BJ (cell line): ENCODE data around the gene ATRNL1. TPM values are rescaled to one million over a fixed set of nuclear protein-coding genes. Genes with fewer than 3 reads are reported as not detected.

Experiments
- CTCF ChIA-PET: fragments of 350-600 bp; formaldehyde crosslinking; extraction: SDS; loops from one replicate; lab custom pipeline; 2021; ENCODE audit warnings: antibody characterized with exemption, inconsistent platforms; lab: Yijun Ruan, JAX
- POLR2A ChIA-PET: fragments of 300-600 bp; sonication (Branson Sonifier 250); formaldehyde crosslinking; extraction: SDS; loops from one replicate; lab custom pipeline; 2021; ENCODE audit warnings: antibody characterized with exemption; lab: Charles Lee
- DNase-seq: peaks from one replicate; pipeline ENCODE4 v3.0.0-alpha.2; 2011; ENCODE audit warnings: low read depth
- H3K27me3 ChIP-seq: 2 replicates; pipeline ENCODE4 v1.6.0; 2011; ENCODE audit warnings: low read length; ENCODE audit not compliant: control insufficient read depth, insufficient read depth
- H3K36me3 ChIP-seq: 2 replicates; pipeline ENCODE4 v1.5.1; 2011; ENCODE audit warnings: low read length; ENCODE audit not compliant: control insufficient read depth, insufficient read depth
- H3K4me3 ChIP-seq: 2 replicates; pipeline ENCODE4 v1.5.1; 2011; ENCODE audit warnings: low read depth, mild to moderate bottlenecking, control low read depth, low read length
- polyA plus RNA-seq: library from polyadenylated mRNA; depleted of rRNA; stranded (reverse); fragments of >200 nt; gene quantifications from 2 replicates; pipeline ENCODE4 v1.2.3, GENCODE V29; 2011
- TF ChIP-seq, protein P1 (sequence below): IDR thresholded peaks from 2 replicates; pipeline ENCODE4 v1.5.1; 2011; ENCODE audit warnings: low read depth, mild to moderate bottlenecking, control low read depth, inconsistent platforms, low read length, moderate library complexity; ENCODE audit not compliant: insufficient read depth

The ATRNL1 gene
- polyA plus RNA-seq, 1 experiment: not detected

DNA sequence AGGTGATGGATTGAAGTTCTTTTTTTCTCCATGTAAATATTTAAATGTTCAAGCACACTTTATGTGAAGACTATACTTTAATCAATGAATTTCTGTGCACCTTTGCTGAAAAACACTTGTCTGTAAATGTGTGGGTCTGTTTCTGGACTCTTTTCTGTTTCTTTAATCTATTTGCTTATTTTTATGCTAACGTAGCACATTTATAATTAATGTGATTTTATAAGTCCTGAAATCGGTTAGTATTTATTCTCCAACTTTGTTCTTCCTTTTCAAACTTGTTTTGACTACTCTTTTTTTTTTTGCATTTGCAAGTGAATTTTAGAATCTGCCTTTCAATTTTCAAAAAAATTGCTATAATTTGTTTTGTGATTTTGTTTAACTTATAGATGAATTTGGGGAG is 334.4 kb downstream of the ATRNL1 start:
- CTCF ChIA-PET: no interaction called here
- no peaks in the 10 kb centered on the region for H3K36me3 ChIP-seq
- H3K4me3 ChIP-seq: no peak overlapping the region
- TF ChIP-seq, protein P1, sequence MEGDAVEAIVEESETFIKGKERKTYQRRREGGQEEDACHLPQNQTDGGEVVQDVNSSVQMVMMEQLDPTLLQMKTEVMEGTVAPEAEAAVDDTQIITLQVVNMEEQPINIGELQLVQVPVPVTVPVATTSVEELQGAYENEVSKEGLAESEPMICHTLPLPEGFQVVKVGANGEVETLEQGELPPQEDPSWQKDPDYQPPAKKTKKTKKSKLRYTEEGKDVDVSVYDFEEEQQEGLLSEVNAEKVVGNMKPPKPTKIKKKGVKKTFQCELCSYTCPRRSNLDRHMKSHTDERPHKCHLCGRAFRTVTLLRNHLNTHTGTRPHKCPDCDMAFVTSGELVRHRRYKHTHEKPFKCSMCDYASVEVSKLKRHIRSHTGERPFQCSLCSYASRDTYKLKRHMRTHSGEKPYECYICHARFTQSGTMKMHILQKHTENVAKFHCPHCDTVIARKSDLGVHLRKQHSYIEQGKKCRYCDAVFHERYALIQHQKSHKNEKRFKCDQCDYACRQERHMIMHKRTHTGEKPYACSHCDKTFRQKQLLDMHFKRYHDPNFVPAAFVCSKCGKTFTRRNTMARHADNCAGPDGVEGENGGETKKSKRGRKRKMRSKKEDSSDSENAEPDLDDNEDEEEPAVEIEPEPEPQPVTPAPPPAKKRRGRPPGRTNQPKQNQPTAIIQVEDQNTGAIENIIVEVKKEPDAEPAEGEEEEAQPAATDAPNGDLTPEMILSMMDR: no peak
- no peaks in the 10 kb centered on the region for H3K27me3 ChIP-seq
- DNase-seq: no peak
- POLR2A ChIA-PET: no interaction called here

DNA sequence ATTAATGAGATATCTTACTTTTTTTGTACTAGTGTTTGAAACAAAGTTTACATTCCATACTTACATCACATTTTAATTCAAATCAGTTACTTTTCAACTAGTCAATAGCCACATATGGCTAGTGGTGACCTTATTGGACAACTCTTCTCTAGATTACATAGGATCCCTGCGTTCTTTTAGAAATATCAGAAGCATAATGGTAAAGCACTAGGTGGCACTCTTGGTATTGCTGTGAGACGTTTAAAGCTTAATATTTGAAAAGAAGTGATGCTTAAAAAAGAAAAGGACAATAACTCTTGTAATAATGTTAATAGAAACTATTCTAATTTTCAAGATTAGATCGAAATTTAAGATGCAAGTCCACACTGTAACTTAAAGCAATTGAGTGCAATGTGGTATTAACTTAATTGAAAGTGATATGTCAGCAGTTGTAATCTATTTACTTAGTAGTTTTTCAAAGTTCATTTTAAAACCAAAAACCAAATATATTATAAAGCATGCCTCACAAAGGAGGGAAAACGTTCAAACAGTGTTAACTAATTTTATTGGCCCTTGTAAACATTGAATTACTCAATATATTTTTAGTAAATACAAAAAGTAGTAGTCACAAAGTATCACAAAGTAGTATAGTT is 339.1 kb downstream of the ATRNL1 start:
- no peak for DNase-seq
- H3K27me3 ChIP-seq: no peaks in the 10 kb centered on the region
- CTCF ChIA-PET: interaction anchor here (1.4 to 1.8 kb wide), 2 partner anchors 856 to 953 kb away, joined by 3 to 8 read pairs; no protein-coding TSS in a partner anchor
- TF ChIP-seq, protein P1: peak; percentile 33
- H3K4me3 ChIP-seq: no peak overlapping the region
- POLR2A ChIA-PET: no interaction called here
- H3K36me3 ChIP-seq: no peaks in the 10 kb centered on the region

DNA sequence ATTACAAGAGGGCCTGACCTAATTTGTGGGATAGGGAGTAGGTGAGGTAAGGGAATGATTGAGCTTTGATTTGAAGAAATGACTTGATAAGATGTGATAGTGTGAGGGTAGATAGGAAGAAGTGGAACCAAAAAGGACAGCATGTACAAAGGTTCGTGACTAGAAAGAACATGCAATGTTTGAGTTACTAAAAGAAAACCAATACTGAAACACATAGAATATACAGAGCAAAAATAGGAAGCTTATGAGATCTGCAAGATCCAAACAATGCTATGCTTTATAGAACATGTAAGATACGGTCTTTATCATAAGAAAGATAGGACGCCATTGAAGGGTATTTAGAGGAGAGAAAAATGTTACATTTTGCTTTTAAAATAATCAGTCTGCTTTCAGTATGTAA is 343.8 kb downstream of the ATRNL1 start:
- no peak for DNase-seq
- Histone ChIP-seq H3K27me3 (no peaks in the 10 kb centered on the region), H3K36me3 (no peaks in the 10 kb centered on the region), H3K4me3 (no peak overlapping the region)
- TF ChIP-seq, protein P1: no peak
- ChIA-PET POLR2A (no interaction called here), CTCF (interaction anchor here (1.5 to 1.8 kb wide), 2 partner anchors 19 to 949 kb away, joined by 4 read pairs; no protein-coding TSS in a partner anchor)

DNA sequence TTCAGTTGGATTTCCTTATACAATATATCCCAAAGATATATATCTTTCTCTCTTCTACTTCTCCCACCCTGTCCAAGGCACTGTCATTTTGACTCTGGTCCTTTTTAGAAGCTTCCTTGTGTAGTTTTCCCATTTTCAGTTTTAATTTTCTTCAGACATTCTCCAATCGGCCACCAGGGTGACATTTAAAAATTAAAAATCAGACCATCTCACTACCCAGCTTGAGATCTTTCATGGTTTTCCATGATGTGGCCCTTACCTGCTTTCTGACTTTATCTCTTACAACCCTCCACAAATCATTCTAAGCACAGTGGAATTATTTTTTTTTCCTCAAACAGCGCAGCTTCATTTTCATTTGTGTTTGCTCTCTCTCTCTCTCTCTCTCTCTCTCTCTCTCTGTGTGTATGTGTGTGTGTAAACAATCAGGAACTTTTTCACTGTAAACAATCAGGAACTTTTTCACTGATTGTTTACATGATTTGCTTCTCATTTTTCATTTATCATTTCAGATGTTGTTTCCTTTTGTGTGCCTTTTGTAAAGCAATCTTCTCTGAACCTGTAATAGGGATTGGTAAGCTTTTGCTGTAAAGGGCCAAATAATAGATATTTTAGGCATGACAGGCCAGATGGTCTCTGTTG is 348.9 kb downstream of the ATRNL1 start:
- POLR2A ChIA-PET: interaction anchor here (0.6 kb wide), 1 partner anchor 927 kb away, joined by 3 read pairs; no protein-coding TSS in a partner anchor
- no peak for DNase-seq
- CTCF ChIA-PET: interaction anchor here (0.6 kb wide), 1 partner anchor 271 kb away, joined by 3 read pairs; no protein-coding TSS in a partner anchor
- H3K27me3 ChIP-seq: no peaks in the 10 kb centered on the region
- no peak overlapping the region for H3K4me3 ChIP-seq
- H3K36me3 ChIP-seq: no peaks in the 10 kb centered on the region
- TF ChIP-seq, protein P1: no peak

DNA sequence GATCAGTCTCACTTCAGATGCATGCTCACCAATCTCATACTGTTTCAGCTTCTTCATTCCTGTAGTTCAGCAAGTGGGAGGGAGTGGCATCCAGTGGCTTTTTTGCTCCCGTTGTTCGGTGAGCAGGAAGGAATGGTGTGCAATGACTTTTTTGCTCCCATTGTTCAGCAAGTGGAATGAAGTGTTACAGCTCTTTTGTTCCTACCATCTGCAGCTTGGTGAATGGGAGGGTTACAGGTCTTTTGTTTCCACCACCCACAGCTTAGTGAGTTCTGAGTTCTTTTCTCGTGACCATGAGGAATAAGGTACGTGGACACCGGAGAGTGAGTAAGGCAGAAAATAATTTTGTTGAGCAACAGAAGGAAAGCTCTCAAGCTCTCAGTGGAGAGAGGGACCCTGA is 363.6 kb downstream of the ATRNL1 start:
- ChIA-PET CTCF (no interaction called here), POLR2A (no interaction called here)
- H3K27me3 ChIP-seq: no peaks in the 10 kb centered on the region
- H3K36me3 ChIP-seq: no peaks in the 10 kb centered on the region
- H3K4me3 ChIP-seq: no peak overlapping the region
- no peak for DNase-seq
- TF ChIP-seq, protein P1: no peak
